GM19238 (cell line): ENCODE results near the gene LRBA.

Source experiments
- DNase-seq: peaks from one replicate; pipeline ENCODE4 v3.0.0; 2011; ENCODE audit warnings: low spot score; ENCODE audit not compliant: insufficient read length

LRBA gene

DNA sequence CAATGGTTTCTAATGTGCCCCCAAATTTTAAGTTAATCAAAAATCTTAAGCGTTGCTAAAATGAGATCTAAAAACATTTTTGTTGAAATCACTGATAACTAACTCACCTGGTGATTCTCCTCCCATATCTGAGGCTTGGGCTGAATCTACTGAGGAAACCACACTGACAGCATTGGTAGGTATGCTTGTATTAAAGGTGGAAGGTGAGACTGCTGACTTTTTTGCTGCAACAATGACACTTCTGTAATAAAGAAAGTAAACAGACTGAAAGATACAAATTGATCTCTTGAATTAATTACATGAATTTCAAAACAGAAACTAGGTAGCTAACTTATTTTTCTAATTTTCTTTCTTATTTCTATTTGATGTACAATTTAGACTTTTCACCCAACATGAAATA lies 198.1 kb downstream of the LRBA start:
- no peak for DNase-seq

DNA sequence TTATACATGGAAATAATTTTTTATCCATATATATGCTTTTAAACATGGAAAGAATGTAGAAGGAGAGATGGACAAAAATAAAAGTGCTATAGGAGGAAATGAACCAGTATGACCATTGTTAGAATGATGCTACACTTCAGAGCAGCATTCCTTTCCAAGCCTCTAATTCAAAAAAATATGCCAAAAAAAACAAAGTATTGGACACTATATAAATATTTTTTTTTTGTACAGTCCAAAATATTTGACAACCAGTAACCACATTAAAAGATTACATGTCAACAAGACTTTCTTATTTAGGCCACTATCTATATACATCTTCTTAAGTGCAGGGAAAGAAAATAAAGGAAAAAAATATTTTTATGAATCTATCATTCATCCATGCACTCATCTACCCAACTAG lies 198.6 kb downstream of the LRBA start:
- DNase-seq, result no peak

DNA sequence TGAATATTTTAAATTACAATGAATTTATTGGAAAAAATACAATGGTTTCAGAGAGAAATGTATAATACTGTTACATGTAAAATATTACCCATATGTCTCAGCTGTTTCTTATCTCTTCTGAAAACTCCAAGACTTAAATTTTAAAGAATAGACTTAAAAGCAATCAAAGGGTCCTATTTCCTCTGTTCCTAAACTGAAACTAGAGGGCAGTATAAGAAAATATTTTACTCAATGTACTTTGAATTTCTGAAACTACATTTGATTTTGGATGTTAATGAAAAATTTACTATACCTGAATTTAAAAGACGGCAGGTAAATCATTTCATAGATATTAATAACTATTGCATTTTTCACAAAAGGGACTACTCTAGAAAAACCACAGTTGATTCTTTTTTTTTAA lies 200.2 kb downstream of the LRBA start:
- no peak for DNase-seq

DNA sequence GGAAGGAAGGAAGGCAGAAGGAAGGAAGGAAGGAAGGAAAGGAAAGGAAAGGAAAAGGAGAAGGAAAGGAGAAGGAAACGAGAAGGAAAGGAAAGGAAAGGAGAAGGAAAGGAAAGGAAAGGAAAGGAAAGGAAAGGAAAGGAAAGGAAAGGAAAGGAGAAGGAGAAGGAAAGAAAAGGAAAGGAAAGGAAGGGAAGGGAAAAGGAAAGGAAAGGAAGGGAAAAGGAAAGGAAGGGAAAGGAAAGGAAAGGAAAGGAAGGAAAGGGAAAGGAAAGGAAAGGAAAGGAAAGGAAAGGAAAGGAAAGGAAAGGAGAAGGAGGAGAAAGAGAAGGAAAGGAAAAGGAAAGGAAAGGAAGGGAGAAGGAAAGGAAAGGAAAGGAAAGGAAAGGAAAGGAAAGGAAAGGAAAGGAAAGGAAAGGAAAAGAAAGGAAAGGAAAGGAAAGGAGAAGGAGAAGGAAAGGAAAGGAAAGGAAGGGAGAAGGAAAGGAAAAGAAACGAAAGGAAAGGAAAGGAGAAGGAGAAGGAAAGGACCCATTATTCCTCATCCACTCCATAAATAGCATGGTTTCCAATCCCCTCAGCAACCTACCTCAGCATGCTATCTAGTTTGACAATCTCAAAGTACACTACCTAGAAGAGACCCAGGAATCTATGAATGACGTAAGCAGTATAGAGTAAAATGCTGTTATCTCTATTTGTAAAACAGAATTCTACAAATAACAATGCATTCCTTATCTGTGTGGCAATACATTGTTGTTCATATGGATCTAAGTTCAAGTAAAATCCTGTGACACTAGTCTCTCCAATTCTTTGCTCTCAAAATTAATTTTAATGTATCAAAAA lies 209.7 kb downstream of the LRBA start:
- DNase-seq, result no peak

DNA sequence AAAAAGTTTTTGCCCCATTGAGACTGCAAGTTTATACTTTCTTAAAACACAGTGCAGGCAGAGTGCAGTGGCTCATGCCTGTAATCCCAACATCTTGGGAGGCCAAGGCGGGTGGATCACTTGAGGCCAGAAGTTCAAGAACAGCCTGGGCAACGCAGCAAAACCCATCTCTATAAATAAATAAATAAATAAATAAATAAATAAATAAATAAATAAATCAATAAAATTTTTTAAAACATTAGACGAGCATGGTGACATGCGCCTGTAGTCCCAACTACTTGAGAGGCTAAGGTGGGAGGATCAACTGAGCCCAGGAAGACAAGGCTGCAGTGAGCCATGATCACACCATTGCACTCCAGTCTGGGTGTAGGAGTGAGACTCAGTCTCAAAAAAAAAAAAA lies 213.3 kb downstream of the LRBA start:
- DNase-seq, result no peak

DNA sequence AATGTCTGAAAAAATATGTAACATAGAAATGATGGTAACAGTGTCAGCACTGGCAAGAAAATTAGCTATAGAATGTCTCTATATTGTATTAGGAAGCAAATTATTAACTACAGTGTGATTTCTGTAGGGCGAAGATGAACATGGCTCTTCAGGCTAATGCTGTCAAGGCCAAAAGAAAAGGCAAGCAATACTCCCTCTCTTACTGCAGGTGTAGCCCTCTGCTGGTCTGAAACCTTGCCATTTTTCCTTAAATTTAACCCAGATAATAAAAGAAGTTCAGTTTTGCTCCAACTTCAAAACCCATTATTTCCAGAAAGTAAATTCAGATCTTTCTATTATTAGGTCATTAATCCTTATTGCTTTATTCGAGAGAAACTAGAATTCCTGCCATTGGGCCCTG lies 215.9 kb downstream of the LRBA start:
- no peak for DNase-seq

DNA sequence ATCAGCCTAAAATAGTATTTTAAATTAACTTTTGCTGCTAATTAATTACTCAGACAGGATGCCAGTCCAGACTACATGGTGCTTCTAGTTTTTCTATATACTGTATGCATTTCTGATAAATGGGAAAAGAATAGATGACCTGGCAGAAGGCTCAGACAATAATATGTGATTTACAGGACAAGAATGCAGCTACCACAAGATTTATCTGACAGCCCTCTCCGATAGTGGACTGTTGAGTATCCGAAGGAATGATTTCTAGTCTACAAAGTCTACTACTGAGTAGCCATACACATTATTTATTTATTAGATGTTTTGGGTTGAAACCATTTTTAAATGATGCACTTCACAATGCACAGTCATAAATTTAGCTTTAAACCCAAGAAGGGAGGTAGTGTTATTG lies 220.4 kb downstream of the LRBA start:
- no peak for DNase-seq

DNA sequence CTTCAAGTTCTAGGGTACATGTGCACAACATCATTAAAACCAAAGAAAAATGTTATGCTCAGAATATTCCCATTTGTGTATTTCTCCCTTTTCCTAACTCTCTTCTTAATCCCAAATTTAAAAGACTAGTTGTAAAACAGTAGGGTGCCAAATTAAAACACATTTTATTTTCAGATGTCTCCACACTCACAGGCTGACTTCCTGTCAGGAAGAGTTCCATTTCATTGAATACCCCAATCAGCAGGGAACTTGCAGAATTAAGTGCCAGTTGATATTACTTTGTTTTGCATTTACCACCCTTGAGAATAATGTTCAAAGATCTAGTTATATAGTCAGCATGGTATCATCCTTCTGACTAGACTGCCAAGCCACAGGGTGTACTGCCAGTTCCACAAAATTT lies 225.2 kb downstream of the LRBA start:
- no peak for DNase-seq

DNA sequence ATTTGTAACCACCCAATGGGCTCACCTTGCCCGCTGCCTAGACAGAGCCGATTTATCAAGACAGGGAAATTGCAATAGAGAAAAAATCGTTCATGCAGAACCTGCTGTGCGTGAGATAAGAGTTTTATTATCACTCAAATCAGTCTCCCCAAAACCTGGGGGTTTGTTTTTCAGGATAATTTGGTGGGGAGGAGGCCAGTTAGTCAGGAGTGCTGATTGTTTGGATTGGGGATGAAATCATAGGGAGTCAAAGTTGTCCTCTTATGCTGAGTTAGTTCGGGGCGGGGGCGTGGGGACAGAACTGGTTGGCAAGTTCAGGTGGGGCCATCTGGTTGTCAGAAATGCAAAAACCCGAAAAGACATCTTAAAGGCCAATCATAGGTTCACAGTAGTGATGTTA lies 230.1 kb downstream of the LRBA start:
- no peak for DNase-seq

DNA sequence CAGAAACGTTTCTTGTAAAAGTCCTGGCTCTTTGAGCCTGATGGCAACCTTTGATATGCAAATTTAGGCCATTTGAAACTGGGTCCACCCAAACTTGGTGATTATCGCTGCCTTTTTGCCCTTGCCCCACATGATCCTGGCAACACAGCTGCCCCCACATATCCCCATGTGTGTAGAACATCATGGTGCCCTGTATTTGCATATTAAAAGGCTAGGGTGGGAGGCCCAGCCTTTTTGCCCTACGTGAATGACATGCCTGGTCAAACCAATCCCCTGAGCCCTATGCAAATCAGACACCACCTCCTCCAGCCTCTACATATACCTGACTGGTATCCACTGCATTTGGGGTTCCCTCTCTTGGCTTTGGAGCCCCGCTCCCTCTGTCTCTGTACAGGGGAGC lies 230.8 kb downstream of the LRBA start:
- DNase-seq, result no peak

DNA sequence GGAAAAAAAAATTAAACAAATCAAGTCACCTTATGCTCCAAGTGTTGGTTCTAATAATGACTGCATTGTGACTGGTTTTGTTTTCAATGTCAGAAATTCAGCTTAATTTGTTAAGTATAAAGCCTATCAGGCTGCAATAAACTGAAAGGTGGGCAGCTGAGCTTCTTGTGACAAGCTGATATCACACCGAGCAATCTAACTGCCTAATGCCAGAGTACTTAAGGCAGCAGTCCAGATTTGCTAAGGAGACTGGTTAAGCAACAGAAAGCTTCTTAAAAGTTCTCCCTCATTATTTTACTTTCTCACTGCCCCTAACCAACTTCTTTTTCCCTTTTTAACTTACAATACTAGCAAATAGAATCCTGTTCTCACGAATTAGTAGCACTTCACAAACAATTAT lies 232.2 kb downstream of the LRBA start:
- no peak for DNase-seq

DNA sequence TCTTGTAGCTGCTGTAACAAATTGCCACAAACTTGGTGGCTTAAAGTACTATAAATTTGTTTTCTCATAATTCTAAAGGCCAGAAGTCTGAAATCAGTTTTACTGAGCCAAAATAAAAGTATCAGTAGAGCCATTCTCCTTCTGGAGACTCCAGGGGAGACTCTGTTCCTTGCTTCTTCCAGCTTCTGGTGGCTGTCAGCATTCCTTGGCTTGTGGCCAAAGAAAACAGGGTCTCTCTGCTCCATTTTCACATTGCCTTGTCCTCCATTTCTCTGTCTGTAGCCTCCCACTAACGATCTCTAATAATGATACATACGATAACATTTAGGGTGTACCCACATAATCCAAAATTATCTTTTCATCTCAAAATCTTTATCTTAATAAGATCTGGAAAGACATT lies 232.8 kb downstream of the LRBA start:
- no peak for DNase-seq

DNA sequence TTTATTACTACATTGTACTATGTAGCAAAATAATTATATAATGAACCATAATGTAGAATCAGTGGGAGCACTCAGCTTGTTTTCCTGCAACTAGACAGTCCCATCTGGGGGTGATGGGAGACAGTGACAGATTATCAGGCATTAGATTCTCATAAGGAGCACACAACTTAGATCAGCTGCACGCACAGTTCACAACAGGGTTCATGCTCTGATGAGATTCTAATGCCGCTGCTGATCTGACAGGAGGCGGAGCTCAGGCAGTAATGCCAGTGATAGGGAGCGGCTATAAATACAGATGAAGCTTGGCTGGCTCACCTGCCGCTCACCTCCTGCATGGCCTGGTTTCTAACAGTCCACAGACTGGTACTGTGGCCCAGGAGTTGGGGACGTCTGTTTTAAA lies 233.9 kb downstream of the LRBA start:
- no peak for DNase-seq

DNA sequence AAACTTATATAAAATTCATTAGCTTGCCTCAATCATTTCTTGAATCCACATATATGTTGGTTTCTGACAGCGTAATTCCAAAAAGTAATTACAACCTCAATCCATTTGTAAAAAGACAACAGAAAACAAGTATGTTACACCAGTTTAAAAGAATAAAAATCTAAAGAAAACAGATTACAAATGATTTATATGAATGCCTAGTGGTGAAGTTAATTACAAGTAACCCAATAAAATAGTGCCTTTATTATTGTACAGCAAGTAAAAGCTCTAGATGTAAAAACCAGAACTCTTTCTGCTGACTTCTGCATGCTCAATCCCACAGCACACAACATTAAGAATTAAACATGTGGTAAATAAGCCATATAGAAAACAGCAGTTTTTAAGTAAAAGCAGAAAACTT lies 235.4 kb downstream of the LRBA start:
- DNase-seq, result no peak

DNA sequence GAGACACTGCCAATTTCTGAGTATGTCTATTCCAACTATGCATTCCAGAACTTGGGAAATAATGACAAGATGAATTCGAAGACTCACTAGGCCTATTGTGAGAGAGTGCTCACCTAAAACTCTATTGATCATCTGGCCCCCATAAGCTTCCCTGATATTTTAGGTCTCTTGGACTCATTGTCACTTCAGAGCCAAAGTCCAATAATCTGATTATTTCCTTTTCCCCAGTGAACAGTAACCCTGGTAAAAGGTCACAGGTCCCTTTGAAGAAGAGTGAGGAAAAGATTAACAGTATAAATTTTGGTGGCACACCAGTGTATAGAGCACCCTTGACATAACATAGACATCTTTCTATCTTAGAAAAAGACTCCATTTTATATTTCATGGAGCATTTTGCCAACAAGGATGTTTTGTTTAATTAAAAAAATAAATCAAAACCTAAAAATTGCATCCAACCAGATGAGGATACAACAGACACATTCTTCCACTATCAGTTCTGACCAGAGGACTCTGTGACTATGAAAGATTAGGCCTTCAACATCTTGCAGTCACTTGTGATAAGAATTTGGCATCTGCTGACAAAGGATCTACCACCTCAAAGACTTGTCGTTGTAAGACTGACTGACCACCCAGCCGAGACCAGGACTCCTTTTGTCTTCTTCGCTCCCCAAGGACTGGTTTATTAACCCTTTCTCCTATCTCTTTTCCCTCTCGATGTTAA lies 241.2 kb downstream of the LRBA start:
- no peak for DNase-seq

DNA sequence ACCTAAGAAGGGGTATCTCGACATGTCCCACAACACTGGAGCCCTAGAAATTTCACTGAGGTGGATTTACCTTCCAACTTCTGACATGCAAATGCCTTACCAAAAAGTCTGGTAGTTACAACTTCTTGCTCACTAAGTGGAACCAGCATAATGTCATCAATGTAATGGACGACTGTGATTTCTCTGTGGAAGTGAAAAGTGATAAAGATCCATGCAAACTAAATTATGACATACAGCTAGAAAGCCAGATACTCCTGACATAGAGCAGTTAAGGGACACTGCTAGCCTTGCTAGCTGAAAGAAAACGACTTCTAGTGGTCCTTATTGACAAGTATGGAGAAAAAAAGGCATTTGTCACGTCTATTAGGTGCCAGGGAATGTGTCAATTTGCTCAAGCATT lies 242.1 kb downstream of the LRBA start:
- DNase-seq, result no peak

DNA sequence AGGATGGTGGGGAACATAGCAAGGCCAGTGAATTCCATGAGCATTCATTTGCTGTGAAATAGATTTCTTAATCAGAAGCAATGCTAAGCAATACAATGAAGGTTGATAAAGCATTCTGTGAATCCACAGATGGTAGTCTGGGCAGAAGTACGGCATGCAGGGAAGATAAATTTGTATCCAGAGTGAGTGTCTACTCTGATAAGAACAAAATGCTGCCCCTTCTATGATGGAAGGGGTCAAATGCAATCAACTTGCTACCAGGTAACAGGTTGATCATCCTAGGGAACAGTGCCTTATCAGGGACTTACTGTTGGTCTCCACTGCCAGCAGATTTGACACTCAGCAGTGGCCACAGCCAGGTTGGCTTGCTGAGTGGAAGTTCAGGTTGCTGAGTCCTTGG lies 243.7 kb downstream of the LRBA start:
- no peak for DNase-seq

DNA sequence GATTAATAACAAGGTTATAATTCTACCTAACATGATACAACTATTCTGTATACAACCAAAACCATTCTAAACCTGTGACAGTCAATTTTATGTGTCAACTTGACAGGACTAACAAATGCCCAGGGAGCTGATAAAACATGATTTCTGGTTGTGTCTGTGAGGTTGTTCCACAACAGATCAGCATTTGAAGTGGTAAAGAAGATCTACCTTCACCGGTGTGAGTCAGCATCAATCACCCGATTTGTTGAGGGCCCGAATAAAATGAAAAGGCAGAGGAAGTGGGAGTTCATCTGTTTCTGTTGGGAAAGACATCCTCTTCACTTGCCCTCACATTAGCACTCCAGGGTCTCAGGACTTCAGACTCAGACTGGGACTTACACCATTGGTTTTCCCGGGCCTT lies 245.2 kb downstream of the LRBA start:
- DNase-seq, result no peak

DNA sequence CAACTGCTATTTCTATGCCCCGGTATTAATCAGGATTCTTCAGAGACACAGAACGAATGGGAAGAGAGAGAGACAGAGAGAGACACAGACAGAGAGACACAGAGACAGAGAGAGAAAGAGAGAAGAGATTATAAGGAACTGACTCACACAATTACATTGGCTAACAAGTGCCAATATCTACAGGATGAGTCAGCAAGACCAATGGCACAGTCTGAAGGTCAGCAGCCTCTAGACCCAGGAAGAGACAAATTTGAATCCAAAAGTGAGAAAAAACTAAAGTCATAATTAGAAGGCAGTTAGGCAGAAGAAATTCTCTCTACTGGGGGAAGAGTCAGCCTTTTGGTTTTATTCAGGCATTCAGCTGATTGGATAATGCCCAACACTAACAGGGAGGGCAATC lies 245.8 kb downstream of the LRBA start:
- DNase-seq, result no peak

DNA sequence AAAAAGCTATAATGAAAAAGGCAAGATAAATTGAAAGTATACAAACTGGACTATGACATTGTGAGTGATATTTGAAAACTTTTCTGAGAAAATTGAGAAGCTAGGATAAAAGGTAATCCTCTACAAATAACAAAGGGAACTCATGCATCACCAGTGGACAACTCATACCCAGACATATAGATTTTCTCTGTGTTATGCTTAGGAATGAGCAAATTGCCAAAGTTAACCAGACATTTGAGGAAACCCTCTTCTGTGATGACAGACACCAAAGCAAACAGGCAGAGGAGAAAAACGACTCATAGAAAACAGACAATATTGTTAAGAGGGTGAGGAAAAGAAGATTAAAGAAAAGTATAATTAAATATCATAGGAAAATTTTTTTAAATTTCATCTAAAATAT lies 246.6 kb downstream of the LRBA start:
- no peak for DNase-seq

DNA sequence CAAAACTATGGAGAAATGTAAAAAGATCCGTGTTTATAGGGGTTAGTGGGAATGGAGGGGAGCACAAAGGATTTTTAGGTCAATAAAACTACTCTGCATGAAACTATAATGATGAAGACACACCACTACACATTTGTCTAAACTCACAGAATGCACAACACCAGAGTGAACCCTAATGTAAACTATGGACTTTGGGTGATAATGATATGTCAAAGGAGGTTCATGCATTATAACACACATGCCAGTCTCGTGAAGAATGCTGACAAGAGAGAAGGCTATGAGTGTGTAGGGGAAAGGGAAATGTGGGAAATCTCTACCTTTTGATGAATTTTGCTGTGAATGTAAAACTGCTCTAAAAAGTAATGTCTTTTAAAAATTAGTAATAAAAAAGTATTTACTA lies 249.9 kb downstream of the LRBA start:
- DNase-seq, result no peak

DNA sequence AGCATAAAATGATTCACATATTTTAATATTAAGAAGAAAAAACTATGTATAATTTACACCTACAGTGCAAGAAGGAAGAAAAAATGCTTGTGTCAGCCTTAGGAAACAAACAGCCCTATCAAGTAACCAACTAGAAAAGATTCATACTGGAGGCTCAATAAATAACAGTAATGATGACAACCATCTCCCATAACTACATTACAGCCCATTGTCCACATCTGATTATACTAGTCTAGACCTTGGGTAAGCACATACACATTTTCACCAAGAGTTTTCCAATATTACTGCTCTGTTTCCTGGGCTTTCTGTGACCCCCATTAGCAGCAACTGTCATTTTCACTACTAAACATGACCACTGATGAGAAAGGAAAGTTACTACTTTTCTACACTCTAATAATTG lies 263.4 kb downstream of the LRBA start:
- DNase-seq, result no peak

DNA sequence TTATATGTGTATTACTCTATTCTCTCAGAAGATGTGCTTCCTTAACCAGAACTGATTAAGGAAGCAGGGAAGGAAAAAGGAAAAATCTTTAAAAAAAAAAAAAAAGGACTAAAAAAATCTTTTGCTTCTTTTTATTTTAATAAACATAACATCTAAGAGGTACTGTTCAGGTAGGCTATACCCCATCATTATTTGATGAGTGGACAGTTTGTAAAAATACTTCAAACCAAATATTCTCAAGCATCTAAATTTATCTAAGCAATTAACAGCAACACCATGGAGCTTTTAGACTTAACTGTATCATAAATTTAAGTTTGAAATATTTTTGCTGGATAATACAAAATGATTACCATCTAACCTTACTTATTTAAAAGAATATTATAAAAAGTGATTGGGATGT lies 264.3 kb downstream of the LRBA start:
- DNase-seq, result no peak
